Measurements from ENCODE around the gene SLC9B1.
"Not testable (repeated sequence)": the region's sequence is repeated elsewhere in the genome, so short reads cannot be mapped to it uniquely, and the experiment has no call there.

Gene SLC9B1

GRCh38 chr4:103011378-103012025 is 8.0 kb downstream of the SLC9B1 start:
- DNase-seq, result no peak

GRCh38 chr4:103010804-103011203 is 8.7 kb downstream of the SLC9B1 start:
- no peak for DNase-seq

DNA sequence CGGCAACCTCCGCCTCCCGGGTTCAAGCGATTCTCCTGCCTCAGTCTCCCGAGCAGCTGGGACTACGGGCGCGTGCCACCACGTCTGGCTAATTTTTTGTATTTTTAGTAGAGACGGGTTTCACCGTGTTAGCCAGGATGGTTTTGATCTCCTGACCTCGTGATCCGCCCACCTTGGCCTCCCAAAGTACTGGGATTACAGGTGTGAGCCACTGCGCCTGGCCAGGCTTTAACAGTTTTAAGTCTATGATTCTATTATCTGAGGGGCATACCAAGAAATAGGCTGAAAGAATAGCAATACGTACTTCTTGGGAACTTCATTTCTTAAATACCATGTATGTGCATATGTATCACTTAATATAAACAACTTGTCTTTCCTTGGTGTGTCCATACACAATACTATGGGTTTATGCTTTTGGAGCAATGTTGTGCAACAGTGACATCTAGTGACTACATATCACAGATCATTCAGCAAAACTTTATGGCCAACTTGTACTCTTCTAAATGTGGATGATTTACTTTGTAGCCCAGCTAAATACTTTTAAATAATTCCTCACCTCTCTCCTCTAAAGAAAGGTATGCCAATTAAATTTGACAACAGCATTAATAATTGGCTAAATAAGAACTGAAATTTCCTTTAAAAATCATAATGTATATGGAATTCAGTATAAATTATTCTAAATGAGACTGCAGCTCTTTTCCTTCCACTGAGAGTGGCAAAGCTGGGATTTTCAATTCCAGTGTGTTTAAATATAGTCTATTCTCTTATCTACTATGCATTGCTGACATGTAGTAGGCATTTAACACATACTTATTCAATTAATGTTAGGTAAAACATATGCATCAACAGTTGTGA is 10.4 kb downstream of the SLC9B1 start:
- no peak for DNase-seq

DNA sequence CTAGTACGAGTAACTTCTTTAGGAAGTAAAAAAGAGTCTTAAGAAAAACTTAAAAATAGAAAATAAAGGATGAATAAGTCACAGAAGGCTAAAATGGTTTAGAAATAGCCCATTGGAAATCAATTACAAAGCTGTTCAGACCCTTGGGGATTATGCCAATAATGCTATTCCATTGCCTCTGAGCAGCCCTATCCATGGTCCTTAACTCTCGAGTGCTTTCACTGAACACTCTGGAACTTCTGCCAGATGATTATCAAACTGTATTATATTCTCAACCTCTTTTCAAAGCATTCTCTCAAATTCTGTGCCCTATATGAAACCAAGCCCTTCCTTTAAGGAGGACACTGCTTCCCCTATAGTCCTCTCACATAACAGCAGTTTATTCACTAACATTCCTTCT is 17.0 kb downstream of the SLC9B1 start:
- no peak for DNase-seq

DNA sequence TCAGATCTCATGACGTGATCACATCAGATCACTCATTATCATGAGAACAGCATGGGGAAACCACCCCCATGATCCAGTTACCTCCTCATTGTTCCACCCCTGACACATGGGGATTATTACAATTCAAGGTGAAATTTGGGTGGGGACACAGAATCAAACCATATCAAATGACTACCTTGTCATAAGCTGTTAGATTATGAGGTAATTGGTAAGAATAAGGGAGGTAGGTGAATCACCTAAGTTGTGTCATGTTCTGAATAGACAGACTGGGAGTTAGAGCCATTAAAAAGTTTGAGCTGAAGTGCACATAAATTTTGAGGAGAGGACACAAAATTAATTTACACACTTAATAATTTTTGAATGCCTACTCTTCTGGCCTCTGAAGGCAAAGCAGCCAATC is 24.7 kb downstream of the SLC9B1 start:
- DNase-seq, result no peak

GRCh38 chr4:102993985-102994384 is 25.5 kb downstream of the SLC9B1 start:
- DNase-seq, result not testable (repeated sequence)

GRCh38 chr4:102988429-102989020 is 31.0 kb downstream of the SLC9B1 start:
- DNase-seq, result no peak

DNA sequence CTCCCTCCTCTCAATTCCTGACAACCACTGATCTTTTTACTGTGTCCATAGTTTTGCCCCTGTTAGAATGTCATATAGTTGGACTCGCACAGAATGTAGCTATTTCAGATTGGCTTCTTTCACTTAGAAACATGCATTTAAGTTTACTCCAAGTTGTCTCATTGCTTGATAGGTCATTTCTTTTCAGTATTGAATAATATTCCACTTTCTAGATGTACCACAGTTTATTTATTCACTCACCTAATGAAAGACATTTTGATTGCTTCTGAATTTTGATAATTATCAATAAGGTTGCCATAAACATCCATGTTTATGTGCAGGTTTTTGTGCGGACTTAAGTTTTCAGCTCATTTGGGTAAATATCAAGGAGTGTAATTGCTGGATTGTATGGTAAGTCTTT is 38.5 kb downstream of the SLC9B1 start:
- DNase-seq, result no peak

DNA sequence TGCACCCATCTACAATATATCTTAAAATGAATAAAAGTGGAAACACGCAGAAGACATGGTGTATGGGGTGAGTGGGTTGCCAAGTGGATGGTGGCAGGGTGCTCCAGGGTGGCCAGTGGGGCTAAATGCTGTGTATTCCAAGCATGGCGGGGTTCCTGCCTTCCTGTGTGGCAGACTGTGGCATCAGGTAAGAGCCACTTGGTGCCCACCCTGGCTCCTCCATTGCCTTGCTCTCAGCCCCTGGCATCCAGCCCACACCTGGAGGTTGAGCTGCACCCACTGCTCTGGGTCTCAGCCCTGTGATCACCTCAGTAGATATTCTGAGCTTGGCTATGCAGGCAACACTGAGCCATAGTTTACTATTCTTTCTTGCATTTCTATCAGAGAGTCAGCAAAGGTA is 57.7 kb downstream of the SLC9B1 start:
- DNase-seq, result not testable (repeated sequence)

DNA sequence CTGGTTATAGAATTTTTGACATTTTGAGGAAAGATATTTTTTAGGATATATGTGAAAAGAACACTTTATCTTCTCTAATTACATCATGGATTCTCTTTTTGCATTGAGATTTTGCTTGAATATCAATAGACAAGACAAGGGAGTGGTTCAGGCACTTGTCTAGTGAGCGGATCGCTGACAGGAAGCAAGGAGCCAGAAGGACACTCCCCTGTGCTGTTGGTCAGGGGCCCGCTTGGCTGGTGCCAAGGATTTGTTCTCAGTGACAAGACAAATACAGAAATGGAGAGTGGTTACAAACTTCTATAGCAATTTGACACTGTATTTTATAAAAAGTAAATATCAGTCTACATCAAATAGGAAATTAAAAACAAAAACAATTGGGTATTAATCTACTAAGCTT is 60.0 kb downstream of the SLC9B1 start:
- no peak for DNase-seq

GRCh38 chr4:102945066-102945465 is 74.4 kb downstream of the SLC9B1 start:
- DNase-seq, result no peak

- not testable (repeated sequence) for DNase-seq
Observed at GRCh38 chr4:102938063-102938462, 81.4 kb downstream of the SLC9B1 start.

GRCh38 chr4:102935716-102936115 is 83.8 kb downstream of the SLC9B1 start:
- DNase-seq, result no peak

DNA sequence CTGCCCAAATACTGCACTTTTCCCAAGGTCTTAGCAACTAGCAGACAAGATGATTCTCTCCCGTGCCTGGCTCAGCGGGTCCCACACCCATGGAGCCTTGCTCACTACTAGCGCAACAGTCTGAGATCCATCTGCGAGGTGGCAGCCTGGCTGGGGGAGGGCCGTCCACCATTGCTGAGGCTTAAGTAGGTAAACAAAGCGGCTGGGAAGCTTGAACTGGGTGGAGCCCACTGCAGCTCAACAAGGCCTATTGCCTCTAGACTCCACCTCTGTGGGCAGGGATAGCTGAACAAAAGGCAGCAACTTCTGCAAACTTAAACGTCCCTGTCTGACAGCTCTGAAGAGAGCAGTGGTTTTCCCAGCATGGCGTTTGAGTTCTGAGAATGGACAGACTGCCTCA is 99.8 kb downstream of the SLC9B1 start:
- DNase-seq, result not testable (repeated sequence)

GRCh38 chr4:102918859-102919258 is 100.6 kb downstream of the SLC9B1 start:
- DNase-seq, result no peak

DNA sequence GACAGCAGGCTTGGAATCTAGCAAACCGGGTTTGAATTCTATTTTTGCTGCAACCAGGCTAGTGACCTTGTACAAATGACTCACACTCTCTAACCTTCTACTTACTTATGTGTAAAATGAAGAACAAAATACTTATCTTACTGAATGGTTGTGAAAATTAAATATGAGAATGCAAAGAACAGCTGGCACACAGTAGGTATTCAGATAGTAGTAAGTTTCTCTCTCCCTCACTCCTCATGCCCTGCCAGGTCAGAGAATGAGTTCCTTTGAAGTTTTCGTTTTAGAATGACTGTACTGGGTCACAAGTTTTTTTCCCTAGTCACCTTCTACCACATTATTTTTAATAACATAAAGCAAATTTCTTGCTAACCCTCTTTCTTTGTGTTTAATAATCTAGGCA is 117.7 kb downstream of the SLC9B1 start:
- no peak for DNase-seq

DNA sequence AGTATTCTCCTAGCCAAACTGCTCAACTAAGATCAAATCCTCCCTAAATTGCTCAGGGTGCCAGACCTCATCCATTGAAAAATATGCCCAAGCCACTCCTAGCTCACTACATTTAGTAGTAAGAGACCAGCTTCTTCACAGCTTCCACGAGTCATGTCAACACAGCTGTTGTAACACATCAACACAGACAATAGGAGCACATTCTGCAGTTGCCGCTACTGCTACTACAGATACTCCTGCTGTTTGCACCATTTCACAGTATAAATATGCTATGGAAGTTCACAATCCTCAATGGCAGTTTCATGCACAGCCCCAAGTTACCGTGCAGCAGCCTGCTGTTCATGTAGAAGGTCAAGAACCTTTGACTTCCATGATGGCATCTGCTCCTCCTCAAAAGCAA is 121.9 kb downstream of the SLC9B1 start:
- not testable (repeated sequence) for DNase-seq

DNA sequence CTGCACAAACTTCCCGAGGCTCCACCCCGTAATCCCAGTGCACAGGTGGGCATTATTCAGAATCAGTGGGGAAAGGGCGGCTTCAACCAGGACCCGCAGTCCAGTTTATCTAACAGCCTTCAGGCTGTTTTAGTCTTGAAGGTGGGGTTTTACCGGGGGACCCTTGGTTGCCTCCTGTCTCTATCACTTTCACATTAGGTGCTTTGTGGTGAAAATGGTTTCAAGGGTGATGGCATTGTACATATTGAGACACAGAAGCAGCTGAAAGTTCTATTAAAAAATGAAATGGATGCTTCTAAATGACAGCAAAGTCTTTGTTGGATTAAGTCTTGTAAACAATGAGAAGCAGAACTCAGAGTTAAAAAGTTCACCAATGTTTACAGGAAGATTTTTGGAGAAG is 123.0 kb downstream of the SLC9B1 start:
- DNase-seq, result not testable (repeated sequence)

GRCh38 chr4:102889866-102890265 is 129.6 kb downstream of the SLC9B1 start:
- DNase-seq, result not testable (repeated sequence)

DNA sequence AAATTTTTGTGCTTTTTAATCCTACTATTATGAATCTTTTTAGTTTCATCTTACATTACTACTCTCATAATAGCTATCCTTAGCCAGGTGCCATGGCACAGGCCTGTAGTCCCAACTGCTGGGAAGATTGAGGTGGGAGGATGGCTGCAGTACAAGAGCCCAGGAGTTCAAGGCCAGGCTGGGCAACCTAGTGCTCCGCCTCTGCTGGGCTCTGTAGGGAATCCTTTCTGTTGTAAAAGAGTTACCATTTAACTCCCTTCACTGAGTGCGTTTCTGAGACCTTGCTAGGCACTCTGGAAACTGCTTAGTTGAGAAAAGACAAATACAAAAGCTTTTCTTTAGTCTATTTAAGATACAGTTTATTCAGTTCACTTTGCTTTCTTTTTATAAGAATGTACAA is 130.9 kb downstream of the SLC9B1 start:
- not testable (repeated sequence) for DNase-seq

DNA sequence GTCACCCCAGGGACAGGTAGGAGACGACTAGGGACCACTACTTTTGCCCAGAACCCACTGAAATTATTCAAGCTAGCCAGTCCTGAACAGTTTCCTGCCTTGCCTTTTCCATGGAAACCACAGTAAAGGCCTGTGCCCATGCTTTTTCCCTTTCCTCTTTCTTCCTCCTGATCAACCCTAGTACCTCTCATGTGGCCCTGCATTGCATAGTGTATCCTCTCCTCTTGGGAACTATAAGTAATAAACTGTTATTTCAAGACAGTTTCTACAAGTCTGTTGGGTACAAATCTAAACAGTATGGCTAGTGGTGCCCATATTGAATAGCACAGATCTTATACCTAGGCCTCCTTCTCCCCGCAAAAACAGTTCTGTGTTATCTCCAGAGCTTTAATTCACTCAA is 136.2 kb downstream of the SLC9B1 start:
- no peak for DNase-seq

DNA sequence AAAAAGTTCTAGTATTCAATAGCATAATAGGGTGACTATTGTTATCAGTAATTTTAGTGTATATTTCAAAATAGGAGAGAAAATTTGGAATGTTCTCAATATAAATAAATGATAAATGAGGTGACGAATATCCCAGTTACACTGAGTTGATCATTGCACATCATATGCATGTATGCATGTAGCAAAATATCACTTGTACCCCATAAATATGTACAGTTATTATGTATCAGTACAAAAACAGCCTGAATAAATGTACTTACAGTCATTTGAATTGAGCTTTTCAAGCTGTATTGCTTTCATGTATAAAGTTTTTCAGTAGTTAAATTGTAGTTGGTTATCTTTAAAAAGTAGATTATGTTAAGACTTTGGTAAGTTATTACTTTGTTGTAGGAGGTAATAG is 138.2 kb downstream of the SLC9B1 start:
- no peak for DNase-seq

GRCh38 chr4:102878901-102879300 is 140.6 kb downstream of the SLC9B1 start:
- no peak for DNase-seq

DNA sequence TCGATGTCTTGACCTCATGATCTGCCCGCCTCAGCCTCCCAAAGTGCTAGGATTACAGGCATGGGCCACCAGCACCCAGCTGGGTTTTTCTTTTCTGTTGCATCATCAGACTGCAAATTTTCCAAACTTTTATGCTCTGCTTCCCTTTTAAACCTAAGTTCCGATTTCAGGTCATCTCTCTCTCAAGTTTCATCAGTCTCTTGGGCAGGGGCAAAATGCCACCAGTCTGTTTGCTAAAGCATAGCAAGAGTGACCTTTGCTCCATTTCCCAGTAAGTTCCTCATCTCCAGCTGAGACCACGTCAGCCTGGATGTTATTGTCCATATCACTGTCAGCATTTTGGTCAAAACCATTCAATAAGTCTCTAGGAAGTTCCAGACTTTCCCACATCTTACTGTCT is 141.2 kb downstream of the SLC9B1 start:
- not testable (repeated sequence) for DNase-seq
